ENCODE data around the gene RSPO3.

DNA sequence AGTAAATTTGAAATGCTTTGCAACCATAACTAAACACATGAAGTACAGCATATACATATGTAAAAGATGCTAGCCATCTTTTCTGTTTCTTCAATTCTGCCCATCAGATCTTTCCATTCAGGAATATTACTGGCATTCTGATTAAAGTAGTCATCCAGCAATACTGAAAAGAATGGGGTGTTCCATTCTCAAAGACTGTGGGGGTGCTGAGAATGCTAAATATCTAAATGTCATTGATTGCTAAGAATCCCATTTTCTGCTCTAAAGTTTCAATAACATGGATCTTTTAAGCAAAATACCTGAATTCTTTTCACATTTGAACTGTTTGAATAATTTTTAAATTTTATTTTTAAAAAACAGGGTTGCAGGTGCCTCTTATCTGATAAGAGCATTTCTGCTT lies 6.2 kb downstream of the RSPO3 start:
- TF ChIP-seq POLR2A (IDR thresholded peaks at IDR 0.05; ENCODE audit: low read length): no peak
- no peak for TF ChIP-seq GATA1 (IDR thresholded peaks at IDR 0.05; ENCODE audit: low read depth, low read length)

Data from erythroblast (primary cell).